HG02610 (cell line): ENCODE data around the gene CNOT10.
"Not testable (repeated sequence)": the region's sequence is repeated elsewhere in the genome, so short reads cannot be mapped to it uniquely, and the experiment has no call there.

ENCODE experiments used
- ATAC-seq: cut with Tn5 transposase; IDR thresholded peaks from one replicate; pipeline ENCODE4 v1.9.1; 2021; ENCODE audit warnings: mild to moderate bottlenecking, moderate library complexity; ENCODE audit not compliant: unreplicated experiment

CNOT10 gene

DNA sequence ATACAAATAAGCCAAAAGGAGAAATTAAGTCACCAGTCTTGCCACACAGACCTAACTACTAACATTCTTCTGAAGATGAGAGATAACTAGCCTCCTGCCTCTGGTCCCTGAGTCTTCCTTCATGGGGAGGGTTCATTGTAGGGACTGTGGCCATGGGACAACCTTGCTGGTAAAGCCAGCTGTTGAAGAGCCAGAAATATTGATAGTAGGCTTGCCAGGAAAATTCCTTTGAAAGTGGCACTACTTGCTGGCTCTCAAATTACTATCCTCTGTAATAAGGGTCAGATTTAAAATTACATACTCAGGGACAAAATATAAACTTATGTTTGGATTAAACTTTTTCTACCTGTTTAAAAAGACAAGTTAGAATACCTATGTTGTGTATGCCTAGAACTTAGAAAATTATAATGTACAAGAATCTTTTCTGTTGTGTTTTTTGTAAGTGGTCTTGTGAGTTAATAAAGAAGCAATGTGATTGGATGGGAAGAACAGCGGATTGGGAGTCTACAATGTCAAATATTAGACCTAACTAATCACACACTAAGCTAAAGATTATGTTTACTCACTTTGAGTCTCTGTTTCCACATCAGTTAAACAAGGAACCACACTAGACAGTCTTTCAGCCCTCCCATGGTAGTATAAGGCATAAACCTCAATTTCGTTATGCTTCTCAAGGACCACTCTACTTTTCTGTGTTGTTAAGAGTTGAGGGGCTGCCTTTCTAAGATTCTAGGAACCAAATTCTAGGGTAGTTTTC is 72.8 kb downstream of the CNOT10 start:
- ATAC-seq, result no peak

DNA sequence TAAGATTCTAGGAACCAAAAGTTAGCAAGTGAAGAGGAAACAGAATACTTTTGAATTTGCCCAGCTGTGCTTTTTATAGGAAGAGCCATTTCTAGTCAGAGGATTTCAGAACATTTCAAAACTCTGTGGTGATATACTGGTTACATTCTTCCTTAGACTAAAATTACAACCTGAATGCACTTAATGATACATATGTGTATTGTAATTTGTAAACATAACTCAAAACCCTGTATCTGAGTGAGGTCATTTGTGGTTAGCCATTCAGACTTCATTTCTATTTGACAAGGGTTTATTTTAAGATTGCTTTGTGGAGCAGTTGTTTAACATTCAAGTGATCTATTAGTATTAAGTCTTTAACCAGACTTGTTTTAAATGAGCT is 73.4 kb downstream of the CNOT10 start:
- ATAC-seq, result no peak

DNA sequence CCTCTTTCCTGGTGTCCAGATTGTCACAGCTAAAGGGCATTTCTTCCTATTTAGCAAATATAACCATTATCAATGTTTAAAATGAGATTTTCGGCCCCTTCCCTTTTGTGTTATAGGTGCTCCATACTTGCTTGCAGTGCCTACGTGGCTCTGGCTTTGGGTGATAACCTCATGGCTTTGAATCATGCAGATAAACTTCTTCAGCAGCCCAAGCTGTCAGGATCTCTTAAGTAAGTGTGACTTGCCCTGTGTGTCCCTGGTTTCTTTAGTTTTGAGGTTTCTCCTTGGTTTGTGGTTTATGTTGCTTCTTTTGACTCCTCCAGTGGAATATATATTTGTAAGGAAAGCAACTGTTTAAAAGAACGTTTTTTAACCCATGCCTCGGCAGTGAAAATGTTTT is 74.4 kb downstream of the CNOT10 start:
- ATAC-seq, result no peak

DNA sequence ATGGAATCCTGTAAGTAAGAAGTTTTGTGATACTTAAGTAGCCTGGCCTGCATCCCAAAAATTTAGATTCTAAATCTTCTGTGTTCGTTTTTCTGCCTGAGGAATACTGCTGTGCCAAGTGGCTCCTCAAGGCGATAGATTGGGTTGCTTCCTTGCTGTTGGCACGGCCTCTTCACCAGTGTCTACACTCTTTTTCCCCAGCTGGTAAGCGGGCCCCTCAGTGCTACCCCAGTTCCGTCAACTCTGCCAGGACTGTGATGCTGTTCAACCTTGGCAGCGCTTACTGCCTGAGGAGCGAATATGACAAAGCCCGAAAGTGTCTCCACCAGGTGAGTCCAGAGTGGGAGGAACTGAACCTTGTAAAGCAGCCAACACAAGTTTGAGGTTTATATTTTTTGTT is 79.5 kb downstream of the CNOT10 start:
- no peak for ATAC-seq

DNA sequence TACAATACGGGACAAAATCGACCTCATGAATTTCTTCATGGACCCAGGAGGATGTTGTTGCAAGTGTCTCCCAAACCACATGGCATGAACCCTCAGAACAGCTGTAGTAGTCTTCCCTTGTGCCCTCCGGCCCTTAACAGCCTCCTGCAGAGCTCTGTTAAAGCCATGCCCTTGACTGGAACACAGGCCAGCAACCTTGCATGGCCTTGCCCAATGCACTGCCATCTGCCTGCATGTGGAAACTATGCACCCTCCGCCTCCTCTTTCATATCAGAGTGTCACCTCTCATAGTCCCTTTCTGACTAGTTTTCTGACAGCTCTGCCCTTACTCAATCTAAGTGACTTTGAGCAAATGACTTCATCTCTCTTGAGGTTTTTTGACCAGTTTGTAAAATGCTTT is 93.4 kb downstream of the CNOT10 start:
- no peak for ATAC-seq

DNA sequence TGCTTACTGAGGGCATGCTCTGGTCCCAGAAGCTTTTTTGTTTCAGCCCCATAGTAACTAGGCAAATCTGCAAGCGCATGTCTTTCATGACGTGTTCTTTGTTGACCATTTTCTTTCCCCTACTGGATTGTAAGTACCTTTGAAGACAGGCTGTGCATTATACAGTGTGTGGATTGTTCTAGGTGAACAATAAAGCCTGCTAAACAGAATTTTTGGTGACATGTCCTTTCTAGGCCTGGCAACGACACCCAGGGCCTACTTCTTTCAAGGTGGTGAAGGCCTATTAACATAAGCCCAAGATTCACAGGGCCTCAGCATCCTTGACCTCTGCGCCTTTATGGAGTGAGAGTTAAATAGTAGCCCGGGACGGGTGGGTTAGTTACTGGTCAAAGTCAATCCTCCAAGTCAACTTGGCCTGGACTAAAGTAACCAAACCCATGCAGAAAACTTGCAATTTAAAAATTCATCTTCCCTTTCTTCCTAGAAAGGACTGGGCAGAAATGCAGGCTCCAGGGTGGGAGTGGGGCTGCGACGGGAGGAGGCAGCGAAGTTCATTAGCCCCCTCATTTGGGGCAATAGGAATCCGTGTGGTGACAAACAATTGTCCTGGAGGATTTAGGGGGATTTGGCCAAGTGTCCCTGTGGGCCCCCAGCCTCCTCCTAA is 95.2 kb downstream of the CNOT10 start:
- no peak for ATAC-seq

DNA sequence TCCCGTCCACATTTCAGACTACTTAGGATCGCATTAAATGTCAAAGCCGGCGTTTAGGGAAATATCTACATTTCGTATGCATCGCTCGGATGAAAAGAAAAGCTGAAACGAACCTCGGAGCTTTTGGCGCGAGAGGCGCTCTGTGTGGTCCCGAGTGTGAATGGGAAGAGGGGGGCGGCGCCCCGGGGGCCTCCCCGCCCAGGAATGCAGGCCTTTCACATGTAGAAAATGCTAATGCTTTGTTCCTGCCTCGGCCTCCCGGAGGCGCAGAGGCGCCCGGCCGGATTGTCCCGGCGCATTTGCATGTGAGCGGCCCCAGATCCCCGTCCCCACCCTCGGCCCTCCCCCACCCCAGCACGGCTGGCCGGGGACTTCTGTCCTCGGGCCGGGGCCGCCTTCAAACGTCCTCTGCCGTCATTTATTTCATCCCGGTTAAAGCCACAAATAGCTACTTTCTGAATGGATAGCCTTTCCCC is 95.8 kb downstream of the CNOT10 start:
- ATAC-seq, result peak; percentile 34

DNA sequence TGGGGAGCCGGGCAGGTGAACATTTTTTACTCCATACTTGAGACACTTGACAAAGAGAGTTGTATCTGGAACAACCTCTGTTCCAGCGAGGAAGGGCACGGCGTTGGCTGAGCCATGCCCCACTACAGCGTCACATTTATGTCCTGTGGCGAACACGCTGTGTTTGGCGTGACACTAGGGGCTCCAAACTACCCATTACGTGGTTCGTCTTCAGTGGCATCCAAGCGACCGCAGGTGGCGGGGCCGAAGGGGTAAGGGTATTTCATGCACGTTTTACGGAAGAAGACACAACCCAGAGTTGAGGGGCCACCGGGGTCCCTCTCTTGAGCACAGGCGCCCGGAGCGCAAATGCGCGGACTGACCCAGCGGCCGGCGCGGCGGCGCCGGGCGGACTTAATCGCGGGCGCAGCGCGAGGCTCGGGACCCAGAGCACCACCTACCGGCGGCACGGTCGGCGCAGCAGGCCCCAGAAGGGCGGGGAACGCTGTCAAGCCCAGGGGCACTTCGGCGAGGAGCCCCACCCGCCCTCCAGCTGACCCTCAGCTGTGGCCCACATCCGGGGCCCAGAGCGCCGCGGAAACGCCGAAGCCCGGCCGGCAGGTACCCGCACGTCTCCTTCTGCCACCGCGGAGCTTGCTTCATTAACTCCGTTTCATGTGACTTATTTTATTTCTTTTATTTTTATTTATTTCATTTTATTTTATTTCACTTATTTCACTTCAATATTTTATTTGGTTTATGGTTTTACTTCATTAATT is 96.4 kb downstream of the CNOT10 start:
- peak; percentile 93 for ATAC-seq

DNA sequence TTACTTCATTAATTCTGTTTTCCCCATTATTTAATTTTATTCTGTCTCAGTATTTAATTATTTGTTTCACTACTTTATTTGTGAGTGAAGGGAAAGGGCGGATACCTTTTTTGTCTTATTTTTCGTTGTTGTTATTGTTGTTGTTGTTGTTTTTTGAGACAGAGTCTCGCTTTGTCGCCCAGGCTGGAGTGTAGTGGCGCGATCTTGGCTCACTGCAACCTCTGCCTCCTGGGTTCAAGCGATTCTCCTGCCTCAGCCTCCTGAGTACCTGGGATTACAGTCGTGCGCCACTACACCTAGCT is 96.9 kb downstream of the CNOT10 start:
- ATAC-seq, result not testable (repeated sequence)

DNA sequence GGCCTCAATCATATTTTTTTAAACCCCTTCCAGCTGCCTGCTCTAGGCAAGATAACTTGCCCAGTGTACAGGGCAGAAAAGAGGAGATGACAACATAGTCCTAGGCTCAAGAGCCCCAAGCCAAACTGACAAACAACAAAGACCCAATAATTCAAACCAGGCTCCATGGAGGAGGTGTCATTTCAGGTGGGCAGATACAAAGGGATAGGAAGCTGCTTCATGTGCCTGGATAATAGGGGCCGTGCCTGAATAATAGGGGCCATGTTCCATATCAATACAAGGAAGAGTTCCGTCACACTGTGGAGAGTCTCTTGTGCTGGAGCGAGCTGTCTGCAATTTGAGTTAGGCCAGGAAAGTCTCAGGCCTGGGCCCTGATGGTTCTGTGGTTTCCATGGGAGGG is 97.4 kb downstream of the CNOT10 start:
- no peak for ATAC-seq

DNA sequence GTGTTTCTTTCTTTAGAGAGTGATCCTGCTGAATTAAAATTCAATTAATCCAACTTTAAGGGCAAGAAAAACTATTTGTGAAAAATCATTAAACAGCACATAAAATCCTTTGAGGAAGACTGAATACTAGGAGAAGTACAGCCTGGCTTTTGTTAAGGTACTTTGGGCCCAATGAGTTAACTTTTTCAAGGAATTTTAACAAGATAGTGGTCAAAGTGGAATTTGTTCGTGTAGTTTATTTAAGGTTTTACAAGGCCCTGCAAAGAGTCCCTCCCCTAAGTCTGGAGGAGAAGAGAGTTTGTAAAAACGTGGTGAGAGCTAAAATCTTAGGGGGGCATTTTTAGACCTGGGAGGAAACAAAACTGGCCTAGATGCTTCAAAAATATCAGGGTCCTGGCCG is 106.8 kb downstream of the CNOT10 start:
- ATAC-seq, result no peak

DNA sequence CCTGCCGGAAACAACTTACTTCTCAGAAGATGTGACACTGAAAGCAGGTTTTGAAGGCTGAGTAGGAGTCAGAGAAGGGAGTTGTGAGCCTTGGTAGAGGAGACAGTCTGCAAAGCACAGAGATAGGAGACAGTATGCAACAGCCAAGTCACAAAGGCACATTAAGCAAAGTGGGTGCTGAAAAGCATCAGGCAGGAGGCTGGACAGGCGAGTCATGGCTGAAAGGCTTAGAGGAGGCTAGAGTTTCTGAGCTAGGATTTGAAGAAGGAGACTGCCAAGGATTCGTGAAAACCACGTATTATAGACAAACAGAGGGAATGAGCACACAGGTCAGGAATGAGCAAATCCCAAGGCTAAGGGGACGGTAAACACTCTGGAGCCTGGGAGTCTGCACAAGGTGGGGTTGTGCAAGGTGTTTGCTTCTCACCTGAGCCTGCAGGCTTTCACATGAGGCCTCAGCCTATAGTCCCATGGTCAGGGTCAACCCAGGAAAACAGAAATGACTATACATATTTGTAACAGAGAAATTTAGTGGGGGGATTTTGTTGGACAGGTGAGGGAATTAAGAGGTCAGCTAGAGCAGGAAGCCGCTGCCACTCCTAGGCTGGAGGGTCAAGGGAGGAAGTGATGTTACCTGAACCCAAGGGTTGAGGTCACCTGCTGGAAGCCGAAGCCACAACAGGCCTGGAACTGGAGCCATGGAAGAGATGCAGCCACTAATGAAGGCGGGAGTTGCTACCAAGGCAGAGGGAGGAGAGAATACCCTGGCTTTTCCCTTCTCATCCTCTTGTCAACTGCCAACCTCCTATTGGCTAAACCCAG is 109.7 kb downstream of the CNOT10 start:
- ATAC-seq, result no peak

DNA sequence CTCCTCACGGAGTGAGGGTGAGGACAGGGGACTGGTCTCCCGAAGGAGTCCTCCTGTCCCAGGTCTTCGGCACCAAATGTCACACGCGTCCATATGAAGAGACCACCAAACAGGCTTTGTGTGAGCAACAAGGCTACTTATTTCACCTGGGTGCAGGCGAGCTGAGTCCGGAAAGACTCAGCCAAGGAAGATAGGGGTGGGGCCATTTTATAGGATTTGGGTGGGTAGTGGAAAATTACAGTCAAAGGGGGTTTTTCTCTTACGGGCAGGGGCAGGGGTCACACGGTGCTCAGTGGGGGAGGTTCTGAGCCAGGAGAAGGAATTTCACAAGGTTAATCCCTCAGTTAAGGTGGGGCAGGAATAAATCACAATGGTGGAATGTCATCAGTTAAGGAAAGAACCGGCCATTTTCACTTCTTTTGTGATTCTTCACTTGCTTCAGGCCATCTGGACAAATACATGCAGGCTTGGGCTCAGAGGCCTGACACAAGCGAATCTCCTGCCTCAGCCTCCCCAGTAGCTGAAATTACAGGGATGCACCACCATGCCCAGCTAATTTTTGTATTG is 111.5 kb downstream of the CNOT10 start:
- ATAC-seq, result not testable (repeated sequence)

DNA sequence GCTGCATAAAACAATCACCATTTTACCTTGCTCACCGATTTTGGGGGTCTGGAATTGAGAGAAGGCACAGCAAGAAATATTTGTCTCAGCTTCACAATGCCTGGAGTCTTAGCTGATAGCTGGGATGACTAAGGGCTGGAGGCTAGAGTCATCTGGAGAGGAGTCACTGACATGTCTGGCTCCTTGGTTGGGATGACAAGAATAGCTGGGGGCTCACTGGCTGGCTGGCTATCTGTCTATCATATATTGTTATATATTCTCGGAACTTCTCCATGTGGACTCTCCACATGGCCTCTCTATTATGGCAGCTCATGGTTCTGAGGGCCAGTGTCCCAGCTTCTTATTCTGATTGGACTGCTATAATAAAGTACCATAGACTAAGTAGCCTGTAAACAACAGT is 112.8 kb downstream of the CNOT10 start:
- ATAC-seq, result no peak

DNA sequence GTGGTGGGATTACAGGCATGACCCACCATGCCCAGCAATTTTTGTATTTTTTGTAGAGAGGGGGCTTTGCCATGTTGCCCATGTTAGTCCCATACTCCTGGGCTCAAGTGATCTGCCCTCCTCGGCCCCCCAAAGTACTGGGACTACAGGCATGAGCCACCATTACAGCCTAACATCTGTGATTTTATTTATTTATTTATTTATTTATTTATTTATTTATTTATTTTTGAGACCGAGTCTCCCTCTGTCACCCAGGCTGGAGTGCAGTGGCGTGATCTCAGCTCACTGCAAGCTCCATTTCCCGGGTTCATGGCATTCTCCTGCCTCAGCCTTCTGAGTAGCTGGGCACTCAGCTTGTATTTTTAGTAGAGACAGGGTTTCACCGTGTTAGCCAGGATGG is 116.5 kb downstream of the CNOT10 start:
- not testable (repeated sequence) for ATAC-seq

DNA sequence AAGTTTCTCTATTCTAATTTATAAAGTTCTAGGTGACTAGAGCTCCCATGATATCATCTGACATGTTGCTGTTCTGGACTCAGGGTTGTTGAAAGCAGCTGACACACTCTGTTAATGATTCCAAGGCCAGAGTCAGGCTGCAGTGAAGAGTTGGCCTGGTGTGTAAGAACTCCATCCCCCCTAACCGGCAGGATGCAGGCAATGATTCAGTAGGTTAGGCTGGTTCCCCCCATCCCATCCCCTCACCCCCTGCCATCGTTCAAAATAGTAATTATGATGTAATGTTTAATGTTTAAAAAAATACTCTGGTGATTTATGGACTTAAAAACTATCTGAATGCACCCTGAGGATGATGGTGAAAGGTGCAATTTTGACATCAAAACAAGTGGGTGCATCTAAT is 128.2 kb downstream of the CNOT10 start:
- ATAC-seq, result no peak

DNA sequence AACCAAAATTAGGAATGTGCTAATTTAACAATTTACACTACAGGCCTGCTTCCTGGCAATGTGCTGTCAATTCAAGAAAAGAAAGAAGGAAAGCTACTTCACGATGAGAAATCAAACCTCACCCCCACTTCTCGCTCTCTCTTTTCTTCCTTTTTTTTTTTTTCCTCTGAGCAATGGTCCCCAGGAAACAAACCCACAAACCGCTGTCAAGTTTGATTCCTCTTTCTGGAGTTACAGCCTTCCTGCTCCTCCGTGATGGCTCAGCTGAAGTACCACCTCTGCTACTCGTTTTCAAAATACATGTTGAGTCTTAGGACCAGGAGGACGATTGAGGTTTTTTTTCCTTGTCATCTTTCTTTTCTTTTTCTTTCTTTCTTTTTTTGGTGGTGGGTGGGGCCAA is 129.4 kb downstream of the CNOT10 start:
- no peak for ATAC-seq

DNA sequence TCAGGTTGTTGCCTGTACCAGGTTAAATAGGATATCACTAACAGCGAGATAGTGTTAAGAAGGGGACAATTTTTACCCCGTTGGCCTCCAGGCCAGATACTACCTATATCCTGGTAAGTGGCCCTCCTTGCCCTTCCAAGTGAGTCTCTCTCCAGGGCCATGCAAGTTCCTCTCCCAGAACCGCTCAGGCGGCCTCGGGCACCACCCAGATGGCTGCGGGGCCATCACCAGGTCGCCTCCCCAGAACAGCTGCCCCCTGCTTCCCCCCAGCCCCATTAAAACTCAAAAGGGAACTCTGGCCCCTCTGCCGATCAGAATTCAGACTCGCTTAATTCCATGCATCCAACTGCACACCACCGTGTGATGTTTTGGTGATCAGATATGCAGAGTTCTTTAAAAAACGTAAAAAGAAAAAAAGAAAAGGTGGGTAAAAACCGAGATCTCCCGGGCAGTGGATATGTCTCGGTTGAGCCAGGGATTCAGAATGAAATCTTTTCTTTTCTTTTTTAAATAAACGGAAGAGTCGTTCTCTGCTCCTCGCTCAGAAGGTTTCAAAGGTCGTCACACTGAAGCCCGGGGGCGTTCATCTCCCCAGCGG is 131.0 kb downstream of the CNOT10 start:
- ATAC-seq, result no peak

DNA sequence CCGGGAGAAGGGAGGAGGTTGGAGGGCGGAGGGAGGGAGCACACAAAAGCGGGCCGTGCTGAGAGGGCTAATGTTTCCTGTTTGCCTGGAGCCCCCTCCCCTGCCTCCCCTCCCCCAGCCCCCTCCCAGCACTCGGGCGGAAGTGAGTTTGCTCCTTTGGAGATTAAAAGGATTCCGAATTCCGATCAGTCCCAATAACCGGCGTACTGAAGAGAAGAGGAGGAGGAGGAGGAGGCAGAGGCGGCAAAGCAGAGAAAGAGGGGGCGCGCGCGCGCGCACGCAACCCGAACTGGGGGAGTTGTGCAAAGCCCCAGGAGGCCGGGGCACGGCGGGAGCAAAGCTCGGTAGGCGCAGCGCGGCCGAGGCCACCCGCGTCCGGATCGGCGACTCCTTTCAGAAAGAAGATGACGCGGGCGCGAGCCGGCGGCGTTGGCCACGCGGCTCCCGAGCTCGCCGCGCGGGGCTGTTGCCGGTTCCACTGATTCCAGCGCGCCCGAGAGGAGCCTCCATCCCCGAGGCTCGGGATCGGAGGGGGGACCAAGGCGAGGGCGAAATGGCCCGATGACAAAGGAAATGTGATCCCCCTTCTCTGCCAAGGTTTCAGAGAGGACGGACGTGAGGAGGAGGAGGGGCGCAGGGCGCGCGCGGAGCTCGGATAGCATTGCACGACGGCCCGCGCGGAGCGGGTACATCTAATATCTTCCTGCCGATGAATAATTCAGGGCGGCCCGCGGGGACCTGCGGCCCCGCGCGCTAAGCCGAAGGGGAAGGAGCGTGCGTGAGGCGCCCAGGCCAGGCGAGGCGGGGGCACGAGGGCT is 131.7 kb downstream of the CNOT10 start:
- ATAC-seq, result no peak

DNA sequence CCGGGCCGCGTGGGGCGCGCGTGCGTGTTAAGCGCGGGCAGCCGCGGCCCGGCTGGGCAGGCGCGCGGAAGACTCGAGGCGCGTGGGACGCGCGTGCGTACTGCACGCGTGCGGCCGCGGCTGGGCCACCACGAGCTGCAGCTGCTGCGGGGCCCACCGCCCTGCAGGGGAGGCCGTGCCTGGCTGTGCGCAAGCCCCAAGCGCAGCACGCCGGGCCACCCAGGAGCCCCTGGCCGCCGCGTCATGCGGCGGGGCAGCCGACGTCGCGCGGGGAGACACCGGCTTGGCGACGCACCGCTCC is 132.2 kb downstream of the CNOT10 start:
- ATAC-seq, result no peak
